Measurements from ENCODE around the gene VPS25. TPM values are rescaled to one million over a fixed set of nuclear protein-coding genes. Genes with fewer than 3 reads are reported as not detected.
A peak's percentile ranks its signal among the peaks of the same experiment; 100 is the strongest.

VPS25 gene
- polyA plus RNA-seq, 3 donors = 71.3 to 125 (median 104) TPM

GRCh38 chr17:42795061-42795460 is 21.8 kb downstream of the VPS25 start:
- 14% methylated on average over 3 of the region's 4 CpGs for WGBS (ENCODE audit: insufficient coverage)
- Histone ChIP-seq H3K9ac (ENCODE audit: insufficient read depth, low read length, poor library complexity, severe bottlenecking) (no peak overlapping the region), H3K79me2 (ENCODE audit: insufficient read depth, low read length) (peaks cover 10% of the 10 kb centered on the region), H3K27me3 (ENCODE audit: control insufficient read depth in 2 of 2, insufficient read depth in 2 of 2, low read length in 2 of 2) (peaks cover 0 to 4% of the 10 kb centered on the region in 2 donors), H2AFZ (ENCODE audit: insufficient read depth, low read depth, low read length, poor library complexity, severe bottlenecking) (no peak overlapping the region), H3K4me1 (ENCODE audit: control insufficient read depth in 1 of 2, insufficient read depth in 2 of 2, low read length in 2 of 2) (peaks cover 13 to 19% of the 10 kb centered on the region in 2 donors), H3K4me3 (replicated peaks in 1 of 3; ENCODE audit: low read depth in 2 of 3, low read length in 3 of 3) (no peak overlapping the region), H4K20me1 (ENCODE audit: insufficient read depth, low read length) (no peaks in the 10 kb centered on the region), H3K9me3 (replicated peaks in 1 of 2; ENCODE audit: control insufficient read depth in 1 of 2, insufficient read depth in 1 of 2, low read length in 2 of 2) (no peaks in the 10 kb centered on the region), H3K4me2 (replicated peaks; ENCODE audit: extremely low read depth, low read length, poor library complexity, severe bottlenecking) (no peak overlapping the region), H3K36me3 (replicated peaks in 1 of 2; ENCODE audit: control insufficient read depth in 1 of 2, insufficient read depth in 2 of 2, low read length in 2 of 2) (peaks cover 0 to 6% of the 10 kb centered on the region in 2 donors), H3K27ac (ENCODE audit: low read depth in 1 of 2, low read length in 2 of 2) (no peak overlapping the region)
- TF ChIP-seq CTCF (IDR thresholded peaks at IDR 0.05) = no peak
- H3K9me3 Mint-ChIP-seq = no peaks in the 10 kb centered on the region
- intact Hi-C loops (cut with micrococcal nuclease) = no loop called here
- H3K36me3 Mint-ChIP-seq = peaks cover 11 to 16% of the 10 kb centered on the region in 2 donors
- peaks cover 13 to 17% (median 16%) of the 10 kb centered on the region in 3 donors for H3K27me3 Mint-ChIP-seq (ENCODE audit: low read depth in 3 of 3)
- no peak for DNase-seq
- H3K4me3 Mint-ChIP-seq = no peak overlapping the region
- peaks cover 27% of the 10 kb centered on the region for H3K4me1 Mint-ChIP-seq
- H3K27ac Mint-ChIP-seq = peak overlapping the region in 1 of 7 donors; percentile 79

GRCh38 chr17:42795465-42795864 is 22.2 kb downstream of the VPS25 start:
- Mint-ChIP-seq H3K36me3 (peaks cover 11 to 16% of the 10 kb centered on the region in 2 donors), H3K9me3 (no peaks in the 10 kb centered on the region), H3K27me3 (ENCODE audit: low read depth in 3 of 3) (peaks cover 12 to 15% (median 12%) of the 10 kb centered on the region in 3 donors), H3K4me3 (no peak overlapping the region), H3K4me1 (peaks cover 27% of the 10 kb centered on the region), H3K27ac (peak overlapping the region in 2 of 7 donors; percentile 20 to 82)
- peaks cover 10% of the 10 kb centered on the region for H3K79me2 ChIP-seq (ENCODE audit: insufficient read depth, low read length)
- H3K9ac ChIP-seq (ENCODE audit: insufficient read depth, low read length, poor library complexity, severe bottlenecking) = no peak overlapping the region
- H4K20me1 ChIP-seq (ENCODE audit: insufficient read depth, low read length) = no peaks in the 10 kb centered on the region
- H3K27me3 ChIP-seq (ENCODE audit: control insufficient read depth in 2 of 2, insufficient read depth in 2 of 2, low read length in 2 of 2) = peaks cover 0 to 3% of the 10 kb centered on the region in 2 donors
- no peak overlapping the region for H3K27ac ChIP-seq (ENCODE audit: low read depth in 1 of 2, low read length in 2 of 2)
- 91% methylated on average over 7 of the region's 10 CpGs for WGBS (ENCODE audit: insufficient coverage)
- H3K4me3 ChIP-seq (replicated peaks in 1 of 3; ENCODE audit: low read depth in 2 of 3, low read length in 3 of 3) = no peak overlapping the region
- no peak overlapping the region for H3K4me2 ChIP-seq (replicated peaks; ENCODE audit: extremely low read depth, low read length, poor library complexity, severe bottlenecking)
- intact Hi-C loops (cut with micrococcal nuclease) = no loop called here
- H3K9me3 ChIP-seq (replicated peaks in 1 of 2; ENCODE audit: control insufficient read depth in 1 of 2, insufficient read depth in 1 of 2, low read length in 2 of 2) = no peaks in the 10 kb centered on the region
- no peak overlapping the region for H2AFZ ChIP-seq (ENCODE audit: insufficient read depth, low read depth, low read length, poor library complexity, severe bottlenecking)
- no peak for DNase-seq
- TF ChIP-seq CTCF (IDR thresholded peaks at IDR 0.05) = no peak
- H3K4me1 ChIP-seq (ENCODE audit: control insufficient read depth in 1 of 2, insufficient read depth in 2 of 2, low read length in 2 of 2) = peaks cover 13 to 19% of the 10 kb centered on the region in 2 donors
- peaks cover 0 to 6% of the 10 kb centered on the region in 2 donors for H3K36me3 ChIP-seq (replicated peaks in 1 of 2; ENCODE audit: control insufficient read depth in 1 of 2, insufficient read depth in 2 of 2, low read length in 2 of 2)

All from CD14-positive monocyte (primary cell).